Hepatocyte (in vitro differentiated cells): ENCODE results near the gene ADGRA3. TPM values are rescaled to one million over a fixed set of nuclear protein-coding genes. Genes with fewer than 3 reads are reported as not detected.
A peak's percentile ranks its signal among the peaks of the same experiment; 100 is the strongest.

Experiments used
- DNase-seq: peaks from one replicate; pipeline ENCODE4 v3.0.0-alpha.2; 2016; ENCODE audit warnings: low spot score
- H2AFZ ChIP-seq: fragments of 200-600 bp; sonication (generic); 2 replicates; pipeline ENCODE4 v1.6.0; 2016; ENCODE audit warnings: antibody characterized with exemption, mild to moderate bottlenecking
- H3K27ac ChIP-seq: fragments of 200-600 bp; sonication (generic); 2 replicates; pipeline ENCODE4 v1.5.1; 2016; ENCODE audit warnings: mild to moderate bottlenecking
- H3K27me3 ChIP-seq: fragments of 200-600 bp; sonication (generic); 2 replicates; pipeline ENCODE4 v1.6.1; 2016
- H3K36me3 ChIP-seq: fragments of 200-600 bp; sonication (generic); replicated peaks from 2 replicates; pipeline ENCODE4 v1.5.1; 2016; ENCODE audit warnings: low read depth; ENCODE audit not compliant: insufficient read depth
- H3K4me1 ChIP-seq: fragments of 200-600 bp; sonication (generic); 2 replicates; pipeline ENCODE4 v1.5.1; 2016; ENCODE audit warnings: mild to moderate bottlenecking, moderate library complexity; ENCODE audit not compliant: insufficient read depth
- H3K4me2 ChIP-seq: fragments of 200-600 bp; sonication (generic); 2 replicates; pipeline ENCODE4 v1.6.0; 2016
- H3K4me3 ChIP-seq: fragments of 200-600 bp; sonication (generic); 2 replicates; pipeline ENCODE4 v1.5.1; 2016; ENCODE audit warnings: mild to moderate bottlenecking
- H3K79me2 ChIP-seq: fragments of 200-600 bp; sonication (generic); 2 replicates; pipeline ENCODE4 v1.6.0; 2017; ENCODE audit warnings: mild to moderate bottlenecking
- H3K9me2 ChIP-seq: fragments of 200-600 bp; sonication (generic); replicated peaks from 2 replicates; pipeline ENCODE4 v1.6.0; 2017; ENCODE audit warnings: mild to moderate bottlenecking; ENCODE audit not compliant: insufficient read depth
- H3K9me3 ChIP-seq: fragments of 200-600 bp; sonication (generic); 2 replicates; pipeline ENCODE4 v1.5.1; 2016; ENCODE audit warnings: low read depth, mild to moderate bottlenecking
- H4K20me1 ChIP-seq: fragments of 200-600 bp; sonication (generic); 2 replicates; pipeline ENCODE4 v1.6.0; 2016; ENCODE audit warnings: mild to moderate bottlenecking; ENCODE audit not compliant: insufficient read depth, poor library complexity, severe bottlenecking
- EZH2 ChIP-seq: fragments of 200-600 bp; sonication (generic); IDR thresholded peaks from 2 replicates; pipeline ENCODE4 v1.6.1; 2016; ENCODE audit warnings: antibody characterized with exemption, mild to moderate bottlenecking, borderline replicate concordance
- EZH2phosphoT487 ChIP-seq: fragments of 200-600 bp; sonication (generic); IDR thresholded peaks from one replicate; pipeline ENCODE4 v1.6.1; 2018; ENCODE audit warnings: antibody characterized with exemption, mild to moderate bottlenecking, low read depth, moderate library complexity; ENCODE audit not compliant: unreplicated experiment, severe bottlenecking
- WGBS: methylation state at CpG from one replicate; pipeline ENCODE4 v1.1.6; 2016; ENCODE audit warnings: low lambda C conversion rate; ENCODE audit errors: missing lambda C conversion rate; 5-methylcytosine and 5-hydroxymethylcytosine counted together
- polyA plus RNA-seq: library from polyadenylated mRNA; unstranded; fragments of >200 nt; fragmentation: Nextera tagmentation; extraction: Ambion mirVana; gene quantifications from 2 replicates; pipeline ENCODE4 v1.2.1, GENCODE V29; 2016
- total RNA-seq: library from RNA; depleted of rRNA; stranded (reverse); fragments of >200 nt; gene quantifications from 2 replicates; pipeline ENCODE4 v1.2.3, GENCODE V29; 2014
- TF ChIP-seq, protein P1 (sequence below): fragments of 200-600 bp; sonication (generic); IDR thresholded peaks from 2 replicates; pipeline ENCODE4 v1.5.1; 2016; ENCODE audit warnings: antibody characterized with exemption, mild to moderate bottlenecking; ENCODE audit not compliant: poor library complexity

The ADGRA3 gene
- total and polyA plus RNA-seq, 2 experiments from 2014 or later, result 21.2 to 61.6 TPM

DNA sequence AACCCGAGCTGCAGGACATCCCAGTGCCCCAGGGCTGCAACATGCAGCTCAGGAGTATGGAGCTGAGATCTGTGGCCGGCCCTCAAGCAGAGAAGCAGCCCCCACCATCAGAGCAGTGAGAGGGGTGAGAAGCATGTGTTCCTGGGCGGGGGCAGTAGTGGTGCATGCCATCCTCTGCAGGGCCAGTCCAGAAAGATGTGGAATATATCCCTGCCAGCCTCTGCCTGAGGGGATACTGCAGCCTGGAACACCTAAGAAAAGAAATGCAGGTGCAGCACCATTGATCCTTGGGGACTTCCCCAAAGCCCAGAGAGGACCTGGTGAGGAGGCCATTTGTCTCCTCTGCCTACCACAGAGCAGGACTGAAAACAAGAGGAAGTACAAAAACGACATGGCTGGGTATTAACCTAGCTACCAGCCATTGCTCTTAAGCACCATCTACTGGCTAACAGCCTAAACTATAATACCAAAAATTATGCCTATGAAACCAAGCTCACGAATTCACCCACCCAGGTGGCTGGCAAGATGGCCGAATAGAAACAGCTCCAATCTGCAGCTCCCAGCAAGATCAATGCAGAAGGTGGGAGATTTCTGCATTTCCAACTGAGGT, 158.8 kb downstream of the ADGRA3 start:
- Histone ChIP-seq H3K79me2 (no peaks in the 10 kb centered on the region), H3K27ac (no peak overlapping the region), H3K4me3 (no peak overlapping the region), H3K36me3 (no peaks in the 10 kb centered on the region), H3K4me1 (no peaks in the 10 kb centered on the region), H3K27me3 (no peaks in the 10 kb centered on the region), H3K9me3 (no peaks in the 10 kb centered on the region), H3K9me2 (no peaks in the 10 kb centered on the region), H3K4me2 (no peak overlapping the region), H2AFZ (no peak overlapping the region), H4K20me1 (no peaks in the 10 kb centered on the region)
- peak; percentile 30 for DNase-seq
- WGBS, result 68% methylated on average over 6 of the region's 6 CpGs
- no peak for TF ChIP-seq EZH2
- no peak for TF ChIP-seq EZH2phosphoT487
- TF ChIP-seq, protein P1, sequence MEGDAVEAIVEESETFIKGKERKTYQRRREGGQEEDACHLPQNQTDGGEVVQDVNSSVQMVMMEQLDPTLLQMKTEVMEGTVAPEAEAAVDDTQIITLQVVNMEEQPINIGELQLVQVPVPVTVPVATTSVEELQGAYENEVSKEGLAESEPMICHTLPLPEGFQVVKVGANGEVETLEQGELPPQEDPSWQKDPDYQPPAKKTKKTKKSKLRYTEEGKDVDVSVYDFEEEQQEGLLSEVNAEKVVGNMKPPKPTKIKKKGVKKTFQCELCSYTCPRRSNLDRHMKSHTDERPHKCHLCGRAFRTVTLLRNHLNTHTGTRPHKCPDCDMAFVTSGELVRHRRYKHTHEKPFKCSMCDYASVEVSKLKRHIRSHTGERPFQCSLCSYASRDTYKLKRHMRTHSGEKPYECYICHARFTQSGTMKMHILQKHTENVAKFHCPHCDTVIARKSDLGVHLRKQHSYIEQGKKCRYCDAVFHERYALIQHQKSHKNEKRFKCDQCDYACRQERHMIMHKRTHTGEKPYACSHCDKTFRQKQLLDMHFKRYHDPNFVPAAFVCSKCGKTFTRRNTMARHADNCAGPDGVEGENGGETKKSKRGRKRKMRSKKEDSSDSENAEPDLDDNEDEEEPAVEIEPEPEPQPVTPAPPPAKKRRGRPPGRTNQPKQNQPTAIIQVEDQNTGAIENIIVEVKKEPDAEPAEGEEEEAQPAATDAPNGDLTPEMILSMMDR, result peak; percentile 51

GRCh38 chr4:22348410-22348809, 167.5 kb downstream of the ADGRA3 start:
- Histone ChIP-seq H4K20me1 (no peaks in the 10 kb centered on the region), H3K4me3 (no peak overlapping the region), H3K27ac (no peak overlapping the region), H3K4me2 (no peak overlapping the region), H3K4me1 (no peaks in the 10 kb centered on the region), H2AFZ (no peak overlapping the region), H3K36me3 (no peaks in the 10 kb centered on the region), H3K9me2 (no peaks in the 10 kb centered on the region), H3K9me3 (no peaks in the 10 kb centered on the region), H3K79me2 (no peaks in the 10 kb centered on the region), H3K27me3 (no peaks in the 10 kb centered on the region)
- DNase-seq, result no peak
- WGBS, result 81% methylated on average over 3 of the region's 3 CpGs
- TF ChIP-seq EZH2 (no peak), EZH2phosphoT487 (no peak)
- TF ChIP-seq, protein P1, result no peak

- TF ChIP-seq EZH2 (no peak), EZH2phosphoT487 (no peak)
- TF ChIP-seq, protein P1, result no peak
- no peaks in the 10 kb centered on the region for H3K9me2 ChIP-seq
- no peak overlapping the region for H2AFZ ChIP-seq
- H3K4me1 ChIP-seq, result no peaks in the 10 kb centered on the region
- no peak overlapping the region for H3K27ac ChIP-seq
- no peaks in the 10 kb centered on the region for H3K9me3 ChIP-seq
- no peaks in the 10 kb centered on the region for H3K36me3 ChIP-seq
- H3K4me2 ChIP-seq, result no peak overlapping the region
- 96% methylated on average over 1 of the region's 1 CpG for WGBS
- no peak overlapping the region for H3K4me3 ChIP-seq
- H4K20me1 ChIP-seq, result no peaks in the 10 kb centered on the region
- DNase-seq, result no peak
- H3K27me3 ChIP-seq, result no peaks in the 10 kb centered on the region
- H3K79me2 ChIP-seq, result no peaks in the 10 kb centered on the region
Observed at GRCh38 chr4:22345678-22346077, 170.2 kb downstream of the ADGRA3 start.

GRCh38 chr4:22345055-22345454, 170.8 kb downstream of the ADGRA3 start:
- no peak overlapping the region for H3K4me3 ChIP-seq
- no peak overlapping the region for H2AFZ ChIP-seq
- H4K20me1 ChIP-seq, result no peaks in the 10 kb centered on the region
- H3K27ac ChIP-seq, result no peak overlapping the region
- no peaks in the 10 kb centered on the region for H3K36me3 ChIP-seq
- H3K9me3 ChIP-seq, result no peaks in the 10 kb centered on the region
- H3K4me2 ChIP-seq, result no peak overlapping the region
- DNase-seq, result no peak
- no peaks in the 10 kb centered on the region for H3K9me2 ChIP-seq
- WGBS, result 7% methylated on average over 1 of the region's 1 CpG
- no peaks in the 10 kb centered on the region for H3K79me2 ChIP-seq
- no peaks in the 10 kb centered on the region for H3K27me3 ChIP-seq
- H3K4me1 ChIP-seq, result no peaks in the 10 kb centered on the region
- TF ChIP-seq, protein P1, result no peak
- TF ChIP-seq EZH2 (no peak), EZH2phosphoT487 (no peak)
